K562 (cell line): ENCODE data around the gene COPS6. TPM values are rescaled to one million over a fixed set of nuclear protein-coding genes. Genes with fewer than 3 reads are reported as not detected.

Experiments
- C11orf30 ChIP-seq: fragments of 450-650 bp; IDR thresholded peaks from 2 replicates; pipeline ENCODE4 v1.6.1; 2016; ENCODE audit warnings: low read depth, mild to moderate bottlenecking
- EHMT2 ChIP-seq: fragments of 450-650 bp; IDR thresholded peaks from 2 replicates; pipeline ENCODE4 v1.6.1; 2018; ENCODE audit warnings: antibody characterized with exemption
- FUS ChIP-seq: fragments of 200-400 bp; formaldehyde crosslinking; optimal IDR thresholded peaks from 2 replicates; pipeline ENCODE3; 2017; ENCODE audit warnings: low read depth, low read length
- HEY1 ChIP-seq: fragments of 250-450 bp; sonication (Bioruptor Pico); IDR thresholded peaks from 2 replicates; pipeline ENCODE4 v1.5.0; 2020; ENCODE audit warnings: mild to moderate bottlenecking, moderate library complexity, borderline replicate concordance
- IFI16 ChIP-seq: fragments of 250-450 bp; sonication (Bioruptor Pico); IDR thresholded peaks from 2 replicates; pipeline ENCODE4 v2.1.2; 2022; ENCODE audit warnings: mild to moderate bottlenecking, inconsistent platforms
- MAFF ChIP-seq: IDR thresholded peaks from 2 replicates; pipeline ENCODE4 v1.6.1; 2012; ENCODE audit warnings: low read length, improper control_type of control experiment
- MCM5 ChIP-seq: fragments of 450-650 bp; IDR thresholded peaks from 2 replicates; pipeline ENCODE4 v1.6.1; 2016; ENCODE audit warnings: low read depth
- MYNN ChIP-seq, 2 experiments: sonication (generic); formaldehyde crosslinking in 1 of 2; IDR thresholded peaks; 2 replicates each; pipeline versions ENCODE4 v1.5.0 to v1.6.1; 2016 to 2020; ENCODE audit warnings: antibody characterized with exemption in 1 of 2, missing genetic modification reagents in 1 of 2
- POLR2AphosphoS2 ChIP-seq: IDR thresholded peaks from 2 replicates; pipeline ENCODE4 v1.6.1; 2012; ENCODE audit warnings: low read length, improper control_type of control experiment
- PTBP1 ChIP-seq: fragments of 200-400 bp; formaldehyde crosslinking; IDR thresholded peaks from 2 replicates; pipeline ENCODE4 v1.6.1; 2017; ENCODE audit warnings: low read depth, low read length
- RBM25 ChIP-seq: fragments of 200-400 bp; formaldehyde crosslinking; IDR thresholded peaks from 2 replicates; pipeline ENCODE4 v1.6.1; 2018; ENCODE audit warnings: low read length, low read depth, moderate library complexity; ENCODE audit not compliant: severe bottlenecking
- SRSF9 ChIP-seq: fragments of 200-400 bp; formaldehyde crosslinking; IDR thresholded peaks from 2 replicates; pipeline ENCODE4 v1.6.1; 2017; ENCODE audit warnings: low read depth, low read length, borderline replicate concordance
- TEAD4 ChIP-seq, 2 experiments: sonication (generic) in 1 of 2; formaldehyde crosslinking in 1 of 2; IDR thresholded peaks; 2 replicates each; pipeline versions ENCODE4 v1.6.1 to v1.8.0; 2012 to 2022; ENCODE audit warnings: borderline replicate concordance in 1 of 2, inconsistent platforms in 1 of 2, low read length in 1 of 2, mild to moderate bottlenecking in 1 of 2, missing genetic modification reagents in 1 of 2
- ZBTB26 ChIP-seq: fragments of 450-650 bp; formaldehyde crosslinking; IDR thresholded peaks from 2 replicates; pipeline ENCODE4 v1.4.0; 2022; ENCODE audit warnings: missing genetic modification characterization
- ZFX ChIP-seq: sonication (generic); formaldehyde crosslinking; IDR thresholded peaks from 2 replicates; pipeline ENCODE4 v1.8.0; 2022; ENCODE audit warnings: mild to moderate bottlenecking, missing genetic modification reagents, moderate library complexity
- ZNF57 ChIP-seq: fragments of 450-650 bp; formaldehyde crosslinking; IDR thresholded peaks from 2 replicates; pipeline ENCODE4 v1.4.0; 2020; ENCODE audit warnings: mild to moderate bottlenecking, moderate library complexity
- ZNF695 ChIP-seq: fragments of 450-650 bp; formaldehyde crosslinking; IDR thresholded peaks from 2 replicates; pipeline ENCODE4 v1.4.0; 2020; ENCODE audit warnings: mild to moderate bottlenecking, moderate library complexity
- polyA plus RNA-seq, 8 experiments: library from polyadenylated mRNA; depleted of rRNA in 4 of 8; stranded (reverse) in 5 of 8; unstranded in 3 of 8; fragments of >200 nt; fragmentation: Nextera tagmentation in 2 of 8; fragmentation: Illumina TruSeq in 1 of 8; extraction: Ambion mirVana in 2 of 8; extraction: Trizol in 1 of 8; gene quantifications; 2 replicates each; pipeline versions ENCODE4 v1.2.1 to v1.2.3, GENCODE V29; 2011 to 2014; ENCODE audit warnings: inconsistent platforms in 1 of 8, missing spikeins in 1 of 8
- total RNA-seq, 7 experiments: library from RNA; depleted of rRNA in 6 of 7; stranded (reverse); fragments of >200 nt in 6 of 7; fragmentation: Illumina TruSeq in 2 of 7; extraction: Trizol in 2 of 7; gene quantifications; 2 replicates each; pipeline versions ENCODE4 v1.2.1 to v1.2.3, GENCODE V29; 2011 to 2021; ENCODE audit warnings: low replicate concordance in 1 of 7
- TF ChIP-seq, protein P1 (sequence below): fragments of 450-650 bp; IDR thresholded peaks from 2 replicates; pipeline ENCODE4 v1.6.1; 2017; ENCODE audit warnings: antibody characterized with exemption
- TF ChIP-seq, protein P2 (sequence below): fragments of 450-650 bp; IDR thresholded peaks from 2 replicates; pipeline ENCODE4 v1.6.1; 2014; ENCODE audit warnings: low read depth, mild to moderate bottlenecking, moderate library complexity, borderline replicate concordance
- TF ChIP-seq, protein P3 (sequence below): fragments of 250-450 bp; sonication (Bioruptor Pico); IDR thresholded peaks from 2 replicates; pipeline ENCODE4 v1.5.0; 2020; ENCODE audit warnings: mild to moderate bottlenecking, borderline replicate concordance
- TF ChIP-seq, protein P4 (sequence below): fragments of 250-450 bp; sonication (Bioruptor Pico); IDR thresholded peaks from 2 replicates; pipeline ENCODE4 v1.4.0; 2020; ENCODE audit warnings: mild to moderate bottlenecking

The COPS6 gene
- total and polyA plus RNA-seq, 9 of the 15 experiments (the other 6 are each of a cell fraction or from before 2014, with no cell fraction given): 63.0 to 331 (median 168) TPM

- TF ChIP-seq RBM25 (no peak), ZNF57 (no peak), POLR2AphosphoS2 (no peak), ZNF695 (CRISPR knock-in tag) (no peak), MAFF (no peak), SRSF9 (no peak), TEAD4 (IDR thresholded peaks at IDR 0.05; ENCODE audit: low read length) (no peak; the same call in 1 of the 2 replicates), TEAD4 (CRISPR knock-in tag; IDR thresholded peaks at IDR 0.05; ENCODE audit: borderline replicate concordance) (no peak), MCM5 (no peak), IFI16 (0 out of 2 replicates have a peak, but pooled peaks have one; percentile 43), PTBP1 (no peak), MYNN (IDR thresholded peaks at IDR 0.05) (no peak; the same call in 1 of the 2 replicates), MYNN (CRISPR knock-in tag; IDR thresholded peaks at IDR 0.05) (no peak), C11orf30 (no peak), ZFX (no peak), HEY1 (no peak), EHMT2 (no peak; the same call in 1 of the 2 replicates), ZBTB26 (CRISPR knock-in tag) (no peak), FUS (no peak)
- TF ChIP-seq, protein P1, sequence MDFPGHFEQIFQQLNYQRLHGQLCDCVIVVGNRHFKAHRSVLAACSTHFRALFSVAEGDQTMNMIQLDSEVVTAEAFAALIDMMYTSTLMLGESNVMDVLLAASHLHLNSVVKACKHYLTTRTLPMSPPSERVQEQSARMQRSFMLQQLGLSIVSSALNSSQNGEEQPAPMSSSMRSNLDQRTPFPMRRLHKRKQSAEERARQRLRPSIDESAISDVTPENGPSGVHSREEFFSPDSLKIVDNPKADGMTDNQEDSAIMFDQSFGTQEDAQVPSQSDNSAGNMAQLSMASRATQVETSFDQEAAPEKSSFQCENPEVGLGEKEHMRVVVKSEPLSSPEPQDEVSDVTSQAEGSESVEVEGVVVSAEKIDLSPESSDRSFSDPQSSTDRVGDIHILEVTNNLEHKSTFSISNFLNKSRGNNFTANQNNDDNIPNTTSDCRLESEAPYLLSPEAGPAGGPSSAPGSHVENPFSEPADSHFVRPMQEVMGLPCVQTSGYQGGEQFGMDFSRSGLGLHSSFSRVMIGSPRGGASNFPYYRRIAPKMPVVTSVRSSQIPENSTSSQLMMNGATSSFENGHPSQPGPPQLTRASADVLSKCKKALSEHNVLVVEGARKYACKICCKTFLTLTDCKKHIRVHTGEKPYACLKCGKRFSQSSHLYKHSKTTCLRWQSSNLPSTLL: no peak
- TF ChIP-seq, protein P2, sequence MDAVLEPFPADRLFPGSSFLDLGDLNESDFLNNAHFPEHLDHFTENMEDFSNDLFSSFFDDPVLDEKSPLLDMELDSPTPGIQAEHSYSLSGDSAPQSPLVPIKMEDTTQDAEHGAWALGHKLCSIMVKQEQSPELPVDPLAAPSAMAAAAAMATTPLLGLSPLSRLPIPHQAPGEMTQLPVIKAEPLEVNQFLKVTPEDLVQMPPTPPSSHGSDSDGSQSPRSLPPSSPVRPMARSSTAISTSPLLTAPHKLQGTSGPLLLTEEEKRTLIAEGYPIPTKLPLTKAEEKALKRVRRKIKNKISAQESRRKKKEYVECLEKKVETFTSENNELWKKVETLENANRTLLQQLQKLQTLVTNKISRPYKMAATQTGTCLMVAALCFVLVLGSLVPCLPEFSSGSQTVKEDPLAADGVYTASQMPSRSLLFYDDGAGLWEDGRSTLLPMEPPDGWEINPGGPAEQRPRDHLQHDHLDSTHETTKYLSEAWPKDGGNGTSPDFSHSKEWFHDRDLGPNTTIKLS: no peak
- TF ChIP-seq, protein P3, sequence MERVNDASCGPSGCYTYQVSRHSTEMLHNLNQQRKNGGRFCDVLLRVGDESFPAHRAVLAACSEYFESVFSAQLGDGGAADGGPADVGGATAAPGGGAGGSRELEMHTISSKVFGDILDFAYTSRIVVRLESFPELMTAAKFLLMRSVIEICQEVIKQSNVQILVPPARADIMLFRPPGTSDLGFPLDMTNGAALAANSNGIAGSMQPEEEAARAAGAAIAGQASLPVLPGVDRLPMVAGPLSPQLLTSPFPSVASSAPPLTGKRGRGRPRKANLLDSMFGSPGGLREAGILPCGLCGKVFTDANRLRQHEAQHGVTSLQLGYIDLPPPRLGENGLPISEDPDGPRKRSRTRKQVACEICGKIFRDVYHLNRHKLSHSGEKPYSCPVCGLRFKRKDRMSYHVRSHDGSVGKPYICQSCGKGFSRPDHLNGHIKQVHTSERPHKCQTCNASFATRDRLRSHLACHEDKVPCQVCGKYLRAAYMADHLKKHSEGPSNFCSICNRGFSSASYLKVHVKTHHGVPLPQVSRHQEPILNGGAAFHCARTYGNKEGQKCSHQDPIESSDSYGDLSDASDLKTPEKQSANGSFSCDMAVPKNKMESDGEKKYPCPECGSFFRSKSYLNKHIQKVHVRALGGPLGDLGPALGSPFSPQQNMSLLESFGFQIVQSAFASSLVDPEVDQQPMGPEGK (CRISPR knock-in tag): no peak
- TF ChIP-seq, protein P4, sequence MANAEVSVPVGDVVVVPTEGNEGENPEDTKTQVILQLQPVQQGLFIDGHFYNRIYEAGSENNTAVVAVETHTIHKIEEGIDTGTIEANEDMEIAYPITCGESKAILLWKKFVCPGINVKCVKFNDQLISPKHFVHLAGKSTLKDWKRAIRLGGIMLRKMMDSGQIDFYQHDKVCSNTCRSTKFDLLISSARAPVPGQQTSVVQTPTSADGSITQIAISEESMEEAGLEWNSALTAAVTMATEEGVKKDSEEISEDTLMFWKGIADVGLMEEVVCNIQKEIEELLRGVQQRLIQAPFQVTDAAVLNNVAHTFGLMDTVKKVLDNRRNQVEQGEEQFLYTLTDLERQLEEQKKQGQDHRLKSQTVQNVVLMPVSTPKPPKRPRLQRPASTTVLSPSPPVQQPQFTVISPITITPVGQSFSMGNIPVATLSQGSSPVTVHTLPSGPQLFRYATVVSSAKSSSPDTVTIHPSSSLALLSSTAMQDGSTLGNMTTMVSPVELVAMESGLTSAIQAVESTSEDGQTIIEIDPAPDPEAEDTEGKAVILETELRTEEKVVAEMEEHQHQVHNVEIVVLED (CRISPR knock-in tag): no peak
Measured at GRCh38 chr7:100132697-100133151, 44.0 kb downstream of the COPS6 start (continued).
